Activated CD4-positive, alpha-beta T cell treated with anti-CD3 and anti-CD28 coated beads, Interleukin-2, Interleukin-6, amounts not matched to agents 100 ng/mL and 50 ng/mL, durations not matched to agents 16 hours and 8 hours (primary cell): ENCODE results near the gene LTBP2.
A peak's percentile ranks its signal among the peaks of the same experiment; 100 is the strongest.
"Not testable (repeated sequence)": the region's sequence is repeated elsewhere in the genome, so short reads cannot be mapped to it uniquely, and the experiment has no call there.

ENCODE experiments used
- DNase-seq: peaks from one replicate; pipeline ENCODE4 v3.0.0-alpha.2; 2020

Gene LTBP2

DNA sequence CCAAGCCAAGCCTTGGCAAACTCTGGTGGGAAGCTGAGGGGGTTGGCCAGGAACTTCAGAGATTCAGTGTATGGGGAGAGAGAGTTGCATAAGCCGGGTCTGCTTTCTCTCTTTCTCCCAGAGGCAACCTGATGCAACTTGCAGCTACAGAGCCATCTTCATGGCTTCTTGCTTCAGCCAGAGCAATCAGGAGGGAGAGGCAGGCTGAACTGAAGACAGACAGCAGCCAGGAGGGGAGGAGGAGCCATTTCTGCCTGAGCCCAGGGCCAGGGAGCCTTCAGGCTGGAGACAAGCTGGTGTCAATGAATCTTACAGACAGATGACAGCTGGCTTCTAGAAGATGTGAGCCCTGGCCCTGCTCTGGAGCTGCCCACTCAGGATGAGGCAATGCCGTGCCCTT, 137.7 kb downstream of the LTBP2 start:
- no peak for DNase-seq

DNA sequence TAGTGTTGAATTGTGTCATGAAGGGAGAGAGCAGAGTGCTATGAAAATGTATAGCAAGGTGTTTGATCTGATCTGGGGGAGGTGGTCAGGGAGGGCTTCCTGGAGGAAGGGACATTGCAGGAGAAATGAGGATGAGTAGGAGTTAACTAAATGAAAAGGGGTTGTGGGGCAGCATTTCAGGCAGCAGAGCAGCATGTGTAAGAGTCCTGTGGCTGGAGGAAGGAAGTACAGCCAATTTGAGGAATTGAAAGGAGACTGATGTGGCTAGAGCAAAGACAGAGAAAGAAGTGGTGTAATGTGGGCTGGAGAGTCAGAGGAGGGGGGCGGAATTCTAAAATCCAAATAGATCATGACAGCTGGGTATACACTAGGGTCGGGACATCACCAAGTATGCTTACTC, 139.4 kb downstream of the LTBP2 start:
- no peak for DNase-seq

DNA sequence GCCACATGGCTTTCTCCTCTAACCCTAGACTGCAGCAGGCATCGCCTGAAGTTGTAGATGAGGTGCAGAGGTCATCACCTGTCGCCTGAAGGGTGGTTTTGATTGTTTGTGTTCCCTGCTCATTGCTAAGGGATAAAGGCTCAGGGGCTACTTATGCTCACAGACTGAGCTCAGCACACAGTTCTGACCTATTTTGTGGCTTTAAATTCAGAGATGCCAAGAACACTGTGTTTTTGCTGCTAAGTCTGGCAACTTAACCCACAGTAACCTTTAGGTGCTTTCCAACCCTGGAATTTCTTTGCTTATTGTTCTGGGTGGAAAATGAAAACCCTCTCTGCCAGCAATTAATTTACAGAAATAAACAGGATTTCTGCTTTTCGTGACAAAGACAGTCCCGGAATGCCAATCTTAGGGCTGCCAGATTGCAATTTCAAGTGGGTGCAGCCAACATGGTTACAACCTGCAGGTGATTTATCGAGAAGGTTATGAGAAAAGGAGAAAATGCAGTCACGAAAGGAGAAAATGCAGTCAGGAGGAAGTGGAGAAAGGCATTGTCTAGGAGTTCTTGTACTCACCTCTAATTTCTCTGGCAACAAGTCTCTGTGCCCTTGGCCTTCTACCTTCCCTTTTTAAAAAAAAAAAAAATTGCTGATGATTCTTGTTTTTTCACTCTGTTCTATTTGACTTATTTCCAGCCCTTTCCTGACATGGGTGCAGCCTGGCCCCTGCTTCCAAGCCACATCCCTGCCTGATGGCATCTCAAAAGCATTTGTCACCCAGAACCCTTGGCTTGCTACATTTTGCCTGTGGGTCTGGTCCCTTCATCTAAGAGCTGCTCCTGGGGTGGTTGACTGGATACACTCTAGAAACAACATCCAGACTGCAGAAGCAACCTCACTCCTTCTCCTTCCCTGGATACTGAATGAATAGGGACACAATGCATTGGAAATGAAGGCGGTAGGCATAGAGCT, 142.2 kb downstream of the LTBP2 start:
- no peak for DNase-seq

DNA sequence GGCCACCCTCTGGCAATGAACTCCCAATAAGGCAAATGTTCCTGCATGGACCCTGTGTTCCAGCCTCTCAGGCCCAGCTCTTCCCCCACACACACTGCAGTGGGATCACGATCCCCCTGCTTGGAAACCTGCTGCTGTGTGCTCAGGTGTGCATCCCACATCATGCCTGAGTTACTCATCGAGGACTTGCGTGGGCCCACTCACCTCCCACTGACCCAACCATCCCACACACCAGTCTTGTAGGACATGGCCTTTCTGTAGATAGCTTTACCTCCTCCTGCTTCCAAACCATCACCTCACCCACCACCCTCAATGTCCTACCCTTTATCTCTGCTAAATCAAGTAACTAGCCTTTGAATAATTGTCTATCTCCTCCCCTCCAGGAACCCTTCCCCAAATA, 143.5 kb downstream of the LTBP2 start:
- DNase-seq: no peak

DNA sequence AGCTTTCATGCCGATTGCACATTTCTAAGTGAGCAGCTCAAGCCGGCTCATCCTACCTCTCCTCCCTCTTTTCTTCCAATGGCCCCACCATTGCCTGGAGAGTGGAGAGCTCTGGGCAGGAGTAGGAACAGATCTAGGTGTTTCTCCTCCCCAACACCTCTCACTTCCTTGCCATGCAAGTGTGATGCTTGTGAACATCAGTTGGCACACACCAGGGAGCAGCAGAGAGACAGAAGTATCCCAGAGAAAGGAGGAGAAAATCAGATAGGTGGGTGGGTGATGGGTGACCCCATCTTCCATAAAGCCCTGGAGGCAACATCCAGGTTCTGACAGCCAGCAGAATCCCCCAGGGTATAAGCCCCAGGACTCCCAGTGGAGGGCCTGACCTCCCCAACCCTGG, 146.7 kb downstream of the LTBP2 start:
- DNase-seq: no peak

DNA sequence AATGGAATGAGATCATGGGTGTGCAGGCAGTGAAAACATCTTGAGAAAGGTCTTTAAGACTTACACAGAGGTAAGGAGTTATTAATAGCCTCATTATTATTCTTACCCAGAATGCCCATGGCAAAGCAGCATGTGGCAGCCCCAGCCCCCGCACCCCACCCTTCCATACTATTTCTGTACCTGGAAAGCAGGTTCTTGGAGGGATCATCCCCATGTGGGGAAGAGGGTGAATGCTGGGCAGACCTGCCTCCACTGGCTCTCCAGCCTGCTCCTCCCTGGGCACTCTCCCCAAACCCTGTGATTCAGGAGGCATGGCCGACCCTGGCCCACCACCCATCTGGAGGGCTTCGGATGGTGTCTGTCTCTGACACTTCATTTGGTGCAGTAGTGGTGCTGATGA, 147.3 kb downstream of the LTBP2 start:
- DNase-seq: no peak

DNA sequence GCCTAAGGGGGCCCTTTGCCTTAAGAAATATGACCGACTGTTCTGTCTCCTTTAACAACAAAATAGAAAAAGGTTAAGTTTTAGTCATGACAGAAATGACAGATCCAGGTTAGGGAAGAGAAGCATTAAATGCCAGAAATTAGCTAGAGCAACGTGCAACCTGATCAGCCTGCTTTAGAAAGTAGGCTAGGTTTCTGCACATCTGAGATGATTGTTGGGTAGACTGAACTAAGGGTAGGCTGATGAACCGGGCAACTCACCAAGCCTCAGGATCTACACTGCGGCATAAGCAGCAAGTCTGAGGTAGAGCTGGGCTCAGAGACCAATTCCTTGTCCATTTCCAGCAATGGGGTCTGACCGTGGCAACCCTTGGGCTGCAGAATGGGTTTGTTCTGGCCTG, 148.3 kb downstream of the LTBP2 start:
- DNase-seq: no peak

DNA sequence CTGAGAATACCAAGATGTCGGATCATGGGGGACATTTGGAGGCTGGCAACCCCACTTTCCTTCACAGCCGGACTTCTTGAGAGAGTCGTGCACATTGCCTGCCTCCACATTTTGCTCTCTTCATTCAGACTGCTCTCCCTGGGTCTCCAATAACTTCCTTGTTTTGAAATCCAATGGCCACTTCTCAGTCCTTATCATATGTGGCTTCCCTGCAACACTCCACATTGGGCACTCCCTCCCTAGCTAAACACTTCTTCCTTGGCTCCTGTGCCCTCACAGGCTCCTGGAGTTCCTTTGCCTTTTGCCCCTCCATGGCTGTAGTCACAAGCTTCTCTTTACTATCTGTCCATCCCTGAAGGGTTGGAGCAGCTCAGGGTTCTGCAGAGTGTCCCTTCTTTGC, 149.0 kb downstream of the LTBP2 start:
- DNase-seq: no peak

DNA sequence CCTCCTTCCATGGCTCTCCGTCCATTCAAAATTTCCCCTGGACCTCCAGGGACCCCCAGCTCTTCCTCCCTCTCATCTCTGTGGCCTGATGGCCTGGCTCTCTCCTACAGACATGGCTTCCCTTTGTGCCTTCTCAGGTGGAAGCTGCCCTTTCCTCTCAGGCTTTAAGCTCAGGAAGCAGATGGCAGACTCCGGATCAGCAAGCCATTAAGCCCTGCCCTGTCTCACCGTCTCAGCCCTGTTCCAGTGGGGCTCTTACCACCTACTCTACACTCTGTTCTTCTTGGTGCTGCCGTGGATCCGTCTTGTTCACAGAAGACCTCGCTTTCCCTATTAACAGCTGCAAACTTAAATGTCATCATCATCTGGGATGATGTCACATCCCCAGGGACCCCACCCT, 152.1 kb downstream of the LTBP2 start:
- no peak for DNase-seq

DNA sequence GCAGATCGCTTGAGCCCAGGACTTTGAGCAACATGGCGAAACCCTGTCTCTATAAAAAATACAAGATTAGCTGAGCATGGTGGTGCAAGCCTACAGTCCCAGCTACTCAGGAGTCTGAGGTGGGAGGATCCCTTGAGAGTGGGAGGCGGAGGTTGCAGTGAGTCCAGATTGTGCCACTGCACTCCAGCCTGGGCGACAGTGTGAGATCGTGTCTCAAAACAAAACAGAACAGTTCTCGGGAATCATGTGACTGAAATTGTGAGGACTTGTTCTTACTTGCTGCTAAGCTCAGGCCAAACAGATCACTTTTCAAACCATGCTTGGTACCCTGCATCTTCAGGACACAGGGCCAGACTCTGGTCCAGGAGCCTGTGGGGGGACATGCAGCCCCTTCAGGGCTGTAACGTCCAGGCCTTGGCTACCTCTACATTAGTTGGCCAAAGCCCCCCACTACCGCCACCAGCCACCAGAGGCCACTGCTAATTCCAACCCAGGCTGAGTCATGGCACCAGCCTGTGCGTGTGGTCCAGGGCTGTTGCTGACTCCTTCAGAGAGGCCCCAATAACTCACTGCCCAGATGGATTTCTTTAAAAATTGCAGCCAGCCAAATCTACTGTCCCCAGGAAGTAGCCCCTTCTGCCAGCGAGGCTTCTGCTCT, 152.6 kb downstream of the LTBP2 start:
- DNase-seq: peak; percentile 26

DNA sequence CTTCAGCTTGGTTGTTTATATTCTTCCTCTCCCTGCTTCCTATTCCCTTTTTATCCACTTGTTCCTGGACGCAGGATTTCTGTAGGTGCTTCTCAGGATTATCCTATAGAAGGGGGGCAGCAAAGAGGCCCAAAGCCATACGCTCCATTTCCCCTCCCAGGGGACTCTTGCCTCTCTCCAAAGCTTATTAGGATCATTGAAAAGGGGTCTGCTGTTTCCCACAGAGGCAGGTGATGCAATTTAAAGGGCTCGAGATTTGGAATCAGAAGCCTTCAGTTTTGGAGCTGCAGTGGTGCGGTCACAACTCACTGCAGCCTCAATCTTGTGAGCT, 154.5 kb downstream of the LTBP2 start:
- DNase-seq: no peak

DNA sequence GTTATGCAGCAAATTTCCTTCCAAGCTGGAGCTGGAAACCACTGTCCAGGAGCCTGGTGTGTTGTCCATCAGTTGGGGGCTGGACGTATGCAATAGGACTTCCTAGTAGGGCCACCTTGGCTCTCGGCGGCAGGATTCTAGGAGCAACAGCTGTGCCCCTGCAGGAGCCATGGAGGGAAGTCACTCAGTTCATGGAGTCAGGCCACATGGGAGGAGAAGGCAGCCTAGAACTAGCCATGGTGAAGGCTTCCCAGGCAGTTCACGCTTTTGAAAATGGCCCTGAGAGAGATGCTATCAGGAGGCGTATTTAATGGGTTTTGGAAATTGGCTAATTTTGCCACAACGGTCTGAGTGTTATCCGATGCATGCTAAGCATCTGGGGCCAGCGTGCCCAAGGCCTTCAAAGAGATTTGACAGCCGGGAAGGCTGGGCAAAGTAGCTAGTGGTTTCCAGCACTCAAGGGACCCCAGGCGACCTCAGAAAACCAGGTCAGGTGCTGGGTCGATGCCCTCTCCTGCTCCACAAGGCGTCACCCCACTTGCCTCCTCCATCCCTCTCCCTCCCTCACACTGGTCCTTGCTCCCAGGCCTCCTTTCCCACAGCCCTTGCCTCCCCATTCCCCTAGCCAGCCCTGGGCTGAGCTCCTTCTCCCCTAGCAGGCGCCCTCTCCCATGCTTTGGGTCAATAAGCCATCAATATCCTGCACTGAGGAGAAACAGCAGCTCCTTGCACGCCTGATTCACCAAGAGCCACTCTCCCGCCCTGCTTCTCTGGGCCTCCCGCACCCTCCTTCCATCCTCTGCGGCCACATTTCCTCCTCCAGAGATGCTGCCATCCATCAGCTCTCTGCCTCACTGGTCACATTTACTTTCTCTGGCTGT, 155.1 kb downstream of the LTBP2 start:
- no peak for DNase-seq

DNA sequence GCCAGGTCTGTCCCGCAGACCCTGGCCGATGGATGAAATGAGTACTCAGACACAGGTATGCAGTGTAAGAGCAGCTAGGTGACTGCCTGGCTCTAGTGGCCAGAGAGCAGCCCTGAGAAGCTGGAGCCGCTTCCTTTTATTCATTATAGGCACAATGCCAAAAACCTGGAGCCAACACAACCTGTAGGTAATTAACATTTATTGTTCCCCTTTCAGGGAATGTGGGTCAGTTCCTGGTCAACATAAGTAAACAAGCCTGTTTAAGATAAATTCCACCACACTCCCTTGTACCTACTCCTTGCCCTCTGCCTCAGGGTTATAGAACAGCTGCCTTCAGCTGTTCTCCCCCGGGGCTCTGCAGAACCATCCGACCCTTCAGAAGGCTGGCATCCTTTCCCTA, 157.6 kb downstream of the LTBP2 start:
- not testable (repeated sequence) for DNase-seq
